NCI-H345 (cell line): ENCODE data around the gene KIF21A.
"Not testable (repeated sequence)": the region's sequence is repeated elsewhere in the genome, so short reads cannot be mapped to it uniquely, and the experiment has no call there.

Experiments used
- DNase-seq: peaks from one replicate; lab custom pipeline; 2025; lab: John Stamatoyannopoulos, UW

Gene KIF21A

DNA sequence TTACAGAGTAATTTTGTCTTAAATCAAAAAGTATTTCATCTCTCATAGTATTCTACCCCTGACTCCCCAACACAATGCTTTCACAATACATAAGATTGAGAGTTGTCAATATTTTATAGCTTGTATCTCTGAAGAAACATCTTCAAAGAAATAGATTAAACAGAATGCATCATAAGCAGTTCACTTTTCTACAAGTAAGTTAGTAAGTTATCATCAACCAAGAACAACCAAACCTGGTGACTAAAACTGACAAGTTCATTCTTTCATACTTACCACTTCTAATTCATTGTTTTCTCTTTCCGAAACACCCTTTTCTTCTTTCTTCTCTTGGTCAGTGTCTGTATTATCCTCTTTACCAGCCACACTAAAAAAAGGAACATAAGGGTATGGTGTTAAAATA, 101.2 kb downstream of the KIF21A start:
- DNase-seq, result no peak

- no peak for DNase-seq
Observed at GRCh38 chr12:39341179-39341578, 101.7 kb downstream of the KIF21A start.

- DNase-seq, result no peak
Observed at GRCh38 chr12:39332661-39333175, 110.2 kb downstream of the KIF21A start.

- DNase-seq, result no peak
Observed at GRCh38 chr12:39331539-39332261, 111.2 kb downstream of the KIF21A start.

GRCh38 chr12:39329876-39330275, 113.0 kb downstream of the KIF21A start:
- DNase-seq, result no peak

- DNase-seq, result no peak
Observed at GRCh38 chr12:39329018-39329417, 113.9 kb downstream of the KIF21A start.

- DNase-seq, result no peak
Observed at GRCh38 chr12:39327965-39328364, 115.0 kb downstream of the KIF21A start.

- DNase-seq, result no peak
Observed at GRCh38 chr12:39327510-39327909, 115.4 kb downstream of the KIF21A start.

DNA sequence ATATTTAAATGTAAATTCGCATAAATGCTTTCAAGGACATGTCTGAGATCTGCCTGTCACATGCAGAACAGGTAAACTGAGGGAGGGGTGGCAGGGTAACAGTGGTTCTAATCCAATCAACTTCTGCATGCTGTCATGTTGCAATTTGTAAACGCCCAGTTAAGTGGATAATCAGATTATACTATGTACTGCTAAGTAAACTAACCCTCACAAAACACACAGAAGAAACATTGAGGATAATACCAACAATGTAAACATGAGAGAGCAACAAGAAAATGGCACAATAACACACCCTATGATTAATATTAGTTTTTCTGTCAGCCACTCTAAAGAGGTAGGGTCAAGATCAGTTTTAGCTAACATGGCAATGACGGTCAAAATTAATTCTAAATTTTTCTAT, 123.7 kb downstream of the KIF21A start:
- DNase-seq, result no peak

DNA sequence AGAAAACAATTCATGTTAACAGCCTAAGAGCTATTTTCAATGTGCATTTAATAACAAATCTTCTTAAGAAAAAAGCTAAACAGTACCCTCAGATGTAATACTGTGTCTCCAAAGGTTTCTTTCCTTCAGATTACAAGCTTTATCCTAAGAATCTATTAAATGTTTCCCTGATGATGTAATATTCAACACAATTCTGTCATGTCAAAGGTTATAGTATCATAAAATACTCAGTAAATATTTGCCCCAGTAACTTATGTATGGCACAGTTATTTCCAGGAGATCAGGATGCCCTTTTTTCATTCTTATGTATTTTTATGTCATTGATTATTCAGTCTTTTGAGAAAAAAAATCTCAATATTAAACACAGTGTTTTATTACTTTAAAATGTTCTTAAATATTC, 128.4 kb downstream of the KIF21A start:
- no peak for DNase-seq

- DNase-seq, result no peak
Observed at GRCh38 chr12:39309516-39309915, 133.4 kb downstream of the KIF21A start.

- DNase-seq, result no peak
Observed at GRCh38 chr12:39301422-39301821, 141.5 kb downstream of the KIF21A start.

DNA sequence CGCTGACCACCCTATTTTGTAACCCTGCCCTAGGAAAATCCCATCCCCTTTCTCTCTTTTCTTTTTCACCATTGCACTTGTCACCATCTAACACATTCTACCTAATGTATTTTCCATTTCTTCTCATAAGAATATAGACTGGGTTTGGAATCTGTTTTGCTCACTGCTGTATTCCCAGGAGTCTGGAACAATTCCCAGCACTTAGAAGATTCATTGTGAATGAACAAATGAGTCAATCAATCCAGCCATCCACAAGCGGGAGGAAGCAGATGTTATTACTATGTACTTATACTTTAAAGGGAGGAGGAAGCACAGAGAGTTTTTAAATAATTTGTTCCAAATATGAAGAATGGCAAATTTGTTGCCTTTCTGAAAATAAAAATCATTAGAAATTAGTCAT, 142.1 kb downstream of the KIF21A start:
- DNase-seq, result no peak

GRCh38 chr12:39297891-39298290, 145.0 kb downstream of the KIF21A start:
- DNase-seq, result no peak

DNA sequence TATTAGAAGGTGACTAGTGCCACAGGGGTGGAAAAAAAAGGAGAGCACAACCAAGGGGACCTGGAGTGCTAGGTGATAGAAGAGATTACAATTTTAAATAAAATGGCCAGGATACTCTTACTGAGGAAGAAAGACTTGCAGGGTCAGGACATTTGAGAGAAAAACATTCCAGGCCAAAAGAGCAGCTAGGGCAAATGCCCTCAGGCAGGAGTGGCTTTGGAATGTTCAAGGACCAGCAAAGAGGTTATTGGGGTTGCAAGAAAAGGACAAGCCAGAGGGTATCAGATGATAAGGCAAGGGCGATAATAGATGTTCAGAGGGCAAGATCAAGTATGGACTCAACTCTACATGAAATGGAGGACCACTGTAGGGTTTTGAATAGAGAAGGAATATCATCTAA, 146.4 kb downstream of the KIF21A start:
- DNase-seq, result no peak

- DNase-seq, result not testable (repeated sequence)
Observed at GRCh38 chr12:39295593-39295992, 147.3 kb downstream of the KIF21A start.

- no peak for DNase-seq
Observed at GRCh38 chr12:39294715-39295114, 148.2 kb downstream of the KIF21A start.

- no peak for DNase-seq
Observed at GRCh38 chr12:39292125-39292630, 150.7 kb downstream of the KIF21A start.

- no peak for DNase-seq
Observed at GRCh38 chr12:39287817-39288216, 155.1 kb downstream of the KIF21A start.

DNA sequence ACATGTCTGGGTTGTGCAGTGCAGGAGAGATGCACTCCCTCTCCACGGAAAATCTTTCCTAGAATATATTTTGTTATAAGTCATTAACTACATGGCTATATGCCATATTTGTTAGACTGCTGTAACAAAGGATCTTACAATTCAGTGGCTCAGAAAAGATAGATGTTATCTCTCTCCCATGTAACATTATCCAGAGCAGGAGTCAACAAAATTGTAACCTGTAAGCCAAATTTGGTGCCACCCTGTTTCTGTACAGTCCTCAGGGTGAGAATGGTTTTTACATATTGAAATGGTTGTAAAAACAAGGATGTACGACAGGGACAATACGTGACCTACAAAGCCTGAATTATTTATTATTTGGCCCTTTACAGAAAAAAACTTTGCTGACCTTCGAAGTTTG, 155.5 kb downstream of the KIF21A start:
- no peak for DNase-seq

- no peak for DNase-seq
Observed at GRCh38 chr12:39278426-39278825, 164.5 kb downstream of the KIF21A start.

DNA sequence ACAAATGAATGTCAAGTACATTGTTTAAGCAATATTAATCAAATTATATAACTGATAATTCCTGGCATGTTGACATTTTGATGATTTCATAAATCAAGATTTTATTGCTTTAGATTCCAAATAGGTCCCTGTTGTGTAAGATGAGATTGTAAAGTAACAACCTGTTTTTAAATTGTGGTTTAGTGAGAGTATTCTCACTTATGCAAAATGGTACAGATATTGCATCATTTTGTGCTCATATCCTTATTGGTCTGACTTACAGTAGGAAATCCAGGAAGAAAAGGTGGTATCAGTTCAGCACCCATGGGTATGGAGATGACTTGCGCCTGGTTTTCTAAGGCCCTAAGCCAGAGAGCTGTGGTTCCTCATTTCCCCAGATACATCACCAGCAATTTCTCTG, 165.5 kb downstream of the KIF21A start:
- DNase-seq, result no peak

GRCh38 chr12:39275846-39276245, 167.1 kb downstream of the KIF21A start:
- no peak for DNase-seq
